Measurements from ENCODE around the gene TIPIN.
A peak's percentile ranks its signal among the peaks of the same experiment; 100 is the strongest.
"Not testable (repeated sequence)": the region's sequence is repeated elsewhere in the genome, so short reads cannot be mapped to it uniquely, and the experiment has no call there.

The TIPIN gene

GRCh38 chr15:66402761-66403284 is 46.3 kb upstream of the TIPIN start:
- DNase-seq (ENCODE audit: low spot score): no peak
- TF ChIP-seq CTCF (IDR thresholded peaks at IDR 0.05; ENCODE audit: extremely low read depth, insufficient read depth, missing control alignments): no peak
- in situ Hi-C loops (cut with MboI; ENCODE audit: low pct_unique_long_range_greater_than_20kb, low sequenced_read_pairs, unreplicated experiment): no loop called here

GRCh38 chr15:66401130-66402021 is 44.9 kb upstream of the TIPIN start:
- DNase-seq (ENCODE audit: low spot score): no peak
- peak; percentile 28 for TF ChIP-seq CTCF (IDR thresholded peaks at IDR 0.05; ENCODE audit: extremely low read depth, insufficient read depth, missing control alignments)
- in situ Hi-C loops (cut with MboI; ENCODE audit: low pct_unique_long_range_greater_than_20kb, low sequenced_read_pairs, unreplicated experiment): no loop called here

GRCh38 chr15:66400351-66400774 is 43.9 kb upstream of the TIPIN start:
- in situ Hi-C loops (cut with MboI; ENCODE audit: low pct_unique_long_range_greater_than_20kb, low sequenced_read_pairs, unreplicated experiment): no loop called here
- no peak for DNase-seq (ENCODE audit: low spot score)
- TF ChIP-seq CTCF (IDR thresholded peaks at IDR 0.05; ENCODE audit: extremely low read depth, insufficient read depth, missing control alignments): no peak

GRCh38 chr15:66399276-66399675 is 42.8 kb upstream of the TIPIN start:
- in situ Hi-C loops (cut with MboI; ENCODE audit: low pct_unique_long_range_greater_than_20kb, low sequenced_read_pairs, unreplicated experiment): no loop called here
- DNase-seq (ENCODE audit: low spot score): no peak
- TF ChIP-seq CTCF (IDR thresholded peaks at IDR 0.05; ENCODE audit: extremely low read depth, insufficient read depth, missing control alignments): no peak

GRCh38 chr15:66394915-66395314 is 38.4 kb upstream of the TIPIN start:
- no peak for DNase-seq (ENCODE audit: low spot score)
- in situ Hi-C loops (cut with MboI; ENCODE audit: low pct_unique_long_range_greater_than_20kb, low sequenced_read_pairs, unreplicated experiment): no loop called here
- no peak for TF ChIP-seq CTCF (IDR thresholded peaks at IDR 0.05; ENCODE audit: extremely low read depth, insufficient read depth, missing control alignments)

- in situ Hi-C loops (cut with MboI; ENCODE audit: low pct_unique_long_range_greater_than_20kb, low sequenced_read_pairs, unreplicated experiment): no loop called here
- no peak for DNase-seq (ENCODE audit: low spot score)
- TF ChIP-seq CTCF (IDR thresholded peaks at IDR 0.05; ENCODE audit: extremely low read depth, insufficient read depth, missing control alignments): no peak
These were observed 38.0 kb upstream of the TIPIN start for GRCh38 chr15:66394472-66394871.

- in situ Hi-C loops (cut with MboI; ENCODE audit: low pct_unique_long_range_greater_than_20kb, low sequenced_read_pairs, unreplicated experiment); DNase-seq (ENCODE audit: low spot score): not testable (repeated sequence)
These were observed 36.6 kb upstream of the TIPIN start for GRCh38 chr15:66393037-66393436.

Data from GM13977 (cell line).